Right renal cortex interstitium (tissue), 3 donors: ENCODE results near the gene MAD1L1. TPM values are rescaled to one million over a fixed set of nuclear protein-coding genes. Genes with fewer than 3 reads are reported as not detected.
"Not testable (repeated sequence)": the region's sequence is repeated elsewhere in the genome, so short reads cannot be mapped to it uniquely, and the experiment has no call there.

Experiments used
- DNase-seq, 3 donors: peaks; one replicate each; pipeline ENCODE4 v3.0.0-alpha.2; 2013; ENCODE audit warnings: low read depth in 3 of 3, low spot score in 2 of 3
- polyA plus RNA-seq, 3 donors: library from polyadenylated mRNA; unstranded; fragments of 120-200 nt; gene quantifications; one replicate each; pipeline ENCODE4 v1.2.1, GENCODE V29; 2013; ENCODE audit not compliant: insufficient read length in 3 of 3

The MAD1L1 gene
- polyA plus RNA-seq, 3 donors = 22.9 to 26.0 (median 25.1) TPM

GRCh38 chr7:1865571-1866255 is 367.0 kb downstream of the MAD1L1 start:
- no peak for DNase-seq

GRCh38 chr7:1865000-1865555 is 367.7 kb downstream of the MAD1L1 start:
- no peak for DNase-seq

DNA sequence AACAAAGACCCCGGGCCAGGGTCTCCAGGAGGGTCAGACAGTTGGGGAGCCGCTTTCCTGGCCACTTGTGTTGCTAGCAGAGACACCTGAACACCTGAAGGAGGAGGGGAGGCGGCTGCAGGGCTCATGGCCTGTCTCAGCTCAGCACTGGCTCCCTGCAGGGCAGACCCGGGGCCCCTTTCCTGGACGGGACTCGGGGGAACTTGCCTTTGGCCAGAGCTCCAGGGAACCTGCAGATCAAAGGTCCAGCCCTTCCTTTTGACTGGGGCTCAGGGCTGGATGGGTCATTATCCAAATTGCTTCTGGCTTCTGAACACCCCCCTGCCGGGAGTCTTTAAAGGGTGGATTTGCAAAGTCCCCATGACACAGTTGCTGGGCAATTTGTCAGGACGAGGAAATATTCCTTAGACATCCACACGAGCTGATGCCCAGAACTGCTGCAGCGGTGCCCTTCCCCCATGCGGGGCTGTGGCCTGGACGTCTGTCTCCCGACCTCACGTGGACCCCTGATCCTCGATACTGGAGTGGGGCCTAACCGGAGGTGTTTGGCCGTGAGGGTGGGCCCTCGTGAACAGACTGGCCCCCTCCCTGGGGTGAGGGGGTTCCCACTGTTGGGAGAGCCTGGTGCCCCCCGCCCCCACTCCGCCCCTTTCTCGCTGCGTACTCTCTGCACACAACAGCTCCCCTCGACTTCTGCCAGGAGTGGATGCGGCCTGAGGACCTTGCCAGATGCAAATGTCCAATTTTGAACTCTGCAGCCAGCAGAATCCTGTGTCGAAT is 368.4 kb downstream of the MAD1L1 start:
- no peak for DNase-seq

DNA sequence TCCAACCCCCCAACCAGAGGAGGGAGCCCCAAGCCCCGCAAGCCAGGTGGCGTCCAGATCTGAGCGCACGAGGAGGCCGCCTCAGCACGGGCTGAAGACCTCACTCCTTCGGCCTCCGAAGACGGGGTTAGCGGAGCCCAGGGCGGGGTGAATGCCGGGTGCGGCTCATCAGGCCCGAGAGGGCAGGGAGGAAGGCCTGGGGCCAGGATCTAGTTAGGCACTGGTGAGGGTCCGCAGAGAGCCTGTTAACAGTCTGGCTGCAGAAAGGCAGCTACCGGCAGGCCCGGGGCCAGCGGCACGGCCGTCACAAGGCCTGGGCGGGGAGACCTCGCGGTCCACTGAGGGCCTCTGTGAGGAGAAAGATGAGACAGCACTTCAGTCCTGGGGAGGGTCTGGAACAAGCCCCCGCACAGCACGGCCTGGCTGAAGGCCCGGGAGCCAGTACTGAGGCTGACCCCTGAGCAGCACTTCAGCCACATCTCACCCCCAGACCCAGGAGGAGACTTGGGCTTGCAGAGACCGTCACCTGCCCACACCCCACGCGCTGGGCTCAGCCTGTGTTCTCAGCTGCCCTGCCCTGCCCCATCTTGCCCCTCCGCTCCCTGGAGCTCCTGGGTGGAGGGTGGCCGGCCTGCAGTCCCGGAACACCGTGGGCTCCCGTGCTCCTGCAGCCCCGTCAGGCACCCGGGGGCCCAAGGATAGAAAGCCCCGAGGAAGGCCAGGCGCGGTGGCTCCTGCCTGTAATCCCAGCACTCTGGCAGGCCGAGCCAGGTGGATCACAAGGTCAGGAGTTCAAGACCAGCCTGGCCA is 369.4 kb downstream of the MAD1L1 start:
- DNase-seq = no peak

DNA sequence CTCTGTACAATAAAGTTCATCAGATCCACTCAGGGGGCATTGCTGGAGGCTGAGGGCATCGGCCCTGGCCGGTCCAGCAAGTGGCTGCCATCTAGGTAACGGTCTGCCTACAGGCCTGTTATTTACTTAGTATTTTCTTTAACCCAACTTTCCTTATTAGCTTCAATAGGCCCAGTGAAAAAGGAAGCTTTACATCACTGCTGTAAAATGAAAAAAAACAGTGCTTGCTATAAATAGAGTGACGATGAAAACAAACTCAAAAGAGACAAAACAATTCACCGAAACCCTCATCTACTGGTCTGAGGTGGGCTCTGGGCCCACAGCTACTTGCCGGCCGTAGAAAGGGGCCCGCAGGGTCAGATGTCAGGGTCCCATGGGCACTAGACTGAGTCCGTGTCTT is 370.2 kb downstream of the MAD1L1 start:
- DNase-seq = no peak

GRCh38 chr7:1861799-1862458 is 370.8 kb downstream of the MAD1L1 start:
- no peak for DNase-seq

- DNase-seq = not testable (repeated sequence)
Measured at GRCh38 chr7:1860881-1861798, 371.6 kb downstream of the MAD1L1 start.

DNA sequence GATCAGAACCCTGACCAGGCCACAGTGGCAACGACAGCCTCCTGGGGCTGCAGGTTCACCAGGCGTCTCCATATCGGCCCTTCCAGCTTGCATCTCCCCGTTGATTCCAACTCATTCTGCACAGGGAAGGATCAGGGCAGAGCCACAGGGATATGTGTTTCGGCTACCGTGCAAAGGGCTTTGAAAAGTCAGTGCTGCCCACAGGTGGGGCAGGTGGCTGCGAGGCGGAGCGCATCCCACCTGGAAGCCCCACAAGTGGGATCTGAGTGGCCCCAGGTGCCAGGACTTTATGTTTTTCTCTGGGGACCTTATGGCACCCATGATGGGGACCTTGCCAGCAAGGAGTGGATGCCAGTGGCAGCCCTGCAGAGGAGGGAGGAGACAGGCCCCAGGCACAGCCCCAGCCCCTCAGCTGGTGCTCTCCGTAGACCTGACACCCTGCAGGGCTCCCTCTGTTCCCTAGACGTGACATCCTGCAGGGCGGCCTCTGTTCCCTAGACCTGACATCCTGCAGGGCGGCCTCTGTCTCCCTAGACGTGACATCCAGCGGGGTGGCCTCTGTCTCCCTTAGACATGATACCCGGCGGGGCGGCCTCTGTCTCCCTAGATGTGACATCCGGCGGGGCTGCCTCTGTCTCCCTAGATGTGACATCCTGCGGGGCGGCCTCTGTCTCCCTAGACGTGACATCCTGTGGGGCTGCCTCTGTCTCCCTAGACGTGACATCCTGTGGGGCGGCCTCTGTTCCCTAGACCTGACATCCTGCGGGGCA is 373.3 kb downstream of the MAD1L1 start:
- DNase-seq = no peak

DNA sequence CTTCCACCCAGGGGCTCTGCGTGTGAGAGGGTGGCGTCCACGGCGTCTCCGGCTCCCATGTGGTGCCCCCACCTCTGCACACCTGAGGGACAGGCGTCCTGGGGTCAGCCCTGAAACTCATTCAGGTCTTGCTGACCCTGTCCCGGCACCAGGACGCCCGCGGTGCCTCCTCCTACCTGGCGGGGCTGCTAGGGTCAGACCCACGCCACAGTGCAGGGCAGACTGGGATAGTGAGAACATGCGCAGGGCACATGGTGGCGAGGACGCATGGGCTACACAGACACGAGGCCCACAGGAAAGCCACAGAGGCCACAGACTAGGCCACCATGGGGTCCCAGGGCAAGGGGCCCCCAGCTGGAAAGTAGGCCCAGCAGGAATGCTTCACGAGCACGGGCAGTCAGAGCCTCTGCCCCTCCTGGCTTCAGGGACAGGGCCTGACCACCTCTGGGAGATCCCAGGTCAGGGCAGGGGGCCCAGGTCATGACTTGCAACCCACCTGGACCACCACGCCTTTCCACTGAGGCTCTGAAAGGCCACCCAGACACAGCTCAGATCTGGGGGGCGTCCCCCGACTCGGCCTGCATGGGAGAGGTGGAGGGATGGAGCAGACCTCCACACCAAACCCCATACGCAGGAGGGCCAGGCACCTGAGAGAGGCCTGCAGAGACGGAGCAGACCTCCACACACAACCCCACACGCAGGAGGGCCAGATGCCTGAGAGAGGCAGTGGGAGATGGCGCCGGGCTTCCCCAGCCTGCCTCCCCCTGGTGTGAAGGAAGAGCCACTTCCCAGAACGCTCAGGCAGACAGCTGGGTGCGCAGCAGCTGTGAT is 374.1 kb downstream of the MAD1L1 start:
- no peak for DNase-seq

- DNase-seq = no peak
Measured at GRCh38 chr7:1857487-1858421, 375.0 kb downstream of the MAD1L1 start.

GRCh38 chr7:1856888-1857441 is 375.8 kb downstream of the MAD1L1 start:
- DNase-seq = no peak

DNA sequence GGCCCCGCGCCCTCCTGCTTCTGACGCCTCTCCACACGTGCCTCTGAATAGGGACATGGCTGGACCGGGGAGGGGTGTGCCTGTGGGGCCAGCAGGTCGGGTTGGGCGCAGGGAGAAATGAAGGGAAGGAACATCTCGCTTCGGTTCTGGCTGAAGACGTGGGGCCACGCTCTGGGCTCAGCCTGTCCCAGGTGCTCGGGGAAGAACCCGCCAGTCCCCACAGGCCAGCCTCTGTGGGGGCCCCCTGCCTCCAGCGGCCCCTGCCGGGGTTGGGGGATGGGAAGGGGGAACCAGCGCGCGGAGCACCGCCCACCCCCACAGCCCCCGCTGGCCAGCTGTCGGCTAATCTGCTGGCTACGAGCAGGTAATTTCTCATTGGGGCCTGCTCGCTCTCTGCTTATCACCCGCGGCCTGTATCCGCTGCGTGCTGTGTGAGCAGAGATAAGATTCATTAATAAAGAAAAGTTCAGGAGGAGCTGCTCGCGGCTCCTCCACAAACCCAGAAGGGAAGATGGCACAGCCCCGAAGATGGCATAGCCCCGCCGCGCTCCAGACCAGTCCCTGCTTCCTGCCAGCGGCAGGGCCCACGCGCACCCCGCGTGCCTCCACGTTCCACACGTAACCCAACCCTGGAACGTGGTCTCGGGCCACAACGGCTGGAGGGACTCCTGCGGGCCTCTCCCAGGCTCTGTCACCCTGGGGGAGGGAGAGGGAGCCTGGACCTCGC is 376.4 kb downstream of the MAD1L1 start:
- DNase-seq = no peak

- no peak for DNase-seq
Measured at GRCh38 chr7:1855725-1856160, 377.0 kb downstream of the MAD1L1 start.

DNA sequence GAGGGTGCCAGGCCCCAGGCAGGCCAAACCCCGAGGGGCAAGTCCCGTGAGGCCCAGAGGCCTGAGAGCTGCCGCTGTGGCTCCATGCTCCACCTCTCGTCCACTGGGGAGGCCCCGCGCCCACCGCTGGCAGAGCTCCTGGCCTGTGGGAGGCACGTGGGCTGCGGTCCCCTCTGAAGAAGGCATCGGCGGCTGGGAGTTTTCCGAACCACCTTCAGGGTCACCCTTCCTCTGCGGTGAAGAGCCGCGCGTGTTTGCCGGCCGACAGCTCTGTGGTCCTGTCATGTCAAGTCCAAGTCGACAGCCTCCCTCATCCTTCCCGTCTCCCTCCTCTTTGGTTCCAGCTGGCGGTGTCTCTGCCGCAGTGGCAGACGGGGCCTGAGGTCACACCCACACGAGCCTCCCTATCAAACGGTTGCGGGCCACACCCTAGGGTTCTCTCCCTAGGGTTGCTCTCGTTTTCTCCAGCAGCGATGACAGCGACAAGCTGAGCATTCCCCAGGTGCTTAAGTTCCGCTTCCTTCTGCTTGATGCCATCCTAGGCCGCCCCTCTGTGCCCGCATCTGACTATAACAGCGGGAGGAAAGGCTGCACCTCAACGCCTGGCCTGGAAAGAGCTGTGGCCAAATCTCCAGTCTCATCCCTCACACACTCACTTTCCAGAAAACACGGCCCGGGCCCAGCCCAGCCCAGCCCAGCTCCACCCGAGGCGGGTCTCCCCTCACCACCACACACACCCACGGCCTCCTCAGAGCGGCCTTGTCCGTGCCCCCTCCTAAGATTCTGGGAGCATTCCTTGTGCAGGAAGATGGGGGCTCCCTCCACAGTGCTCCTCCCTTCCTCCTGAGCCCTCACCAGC is 377.6 kb downstream of the MAD1L1 start:
- no peak for DNase-seq
